HCT116 (cell line): Measurements from ENCODE around the gene NEUROG1. TPM values are rescaled to one million over a fixed set of nuclear protein-coding genes. Genes with fewer than 3 reads are reported as not detected.

Experiments used
- ATAC-seq: fragments of 200-7000 bp; cut with Tn5 transposase; 2 replicates; pipeline ENCODE4 v1.9.1; 2020; ENCODE audit warnings: mild to moderate bottlenecking, moderate library complexity
- BruUV-seq: library from RNA; stranded (reverse); fragments of 400-500 nt; replicated peaks from 2 replicates; lab custom pipeline; 2021; lab: Mats Ljungman, UMichigan
- CTCF ChIA-PET: fragments of 300-600 bp; sonication (Branson Sonifier 250); formaldehyde crosslinking; loops from one replicate; lab custom pipeline; 2021; ENCODE audit warnings: antibody characterized with exemption; lab: Charles Lee
- POLR2A ChIA-PET: fragments of 300-600, 350-600 bp; sonication (Branson Sonifier 250); formaldehyde crosslinking; loops from one replicate; lab custom pipeline; 2021; ENCODE audit warnings: antibody characterized with exemption; lab: Charles Lee
- RAD21 ChIA-PET, 2 experiments: fragments of 300-600 bp; sonication (Branson Sonifier 250); formaldehyde crosslinking; loops; one replicate each; lab custom pipeline; 2023; ENCODE audit warnings: low total read pairs in 2 of 2; ENCODE audit not compliant: uncharacterized antibody in 2 of 2, unreplicated experiment in 2 of 2, low non-redundant PET in 1 of 2; lab: Charles Lee
- DNase-seq: peaks from one replicate; pipeline ENCODE4 v3.0.0-alpha.2; 2010; ENCODE audit warnings: low read depth, low spot score
- H2AFZ ChIP-seq: fragments of 200-600 bp; shearing (Covaris generic), sonication (generic); 2 replicates; pipeline ENCODE4 v1.6.1; 2017; ENCODE audit warnings: low read depth, mixed run types, mixed read lengths, antibody characterized with exemption, low read length; ENCODE audit not compliant: poor library complexity, severe bottlenecking
- H3K27ac ChIP-seq: 2 replicates; pipeline ENCODE4 v1.5.1; 2012; ENCODE audit warnings: low read depth, low read length
- H3K27me3 ChIP-seq: fragments of 200-600 bp; sonication (generic); 2 replicates; pipeline ENCODE4 v1.6.1; 2016; ENCODE audit warnings: mixed run types, low read length, mixed read lengths; ENCODE audit not compliant: insufficient read depth
- H3K36me3 ChIP-seq, 2 experiments: fragments of 200-500 bp in 1 of 2; fragments of 200-600 bp in 1 of 2; sonication (Bioruptor generic) in 1 of 2; sonication (generic) in 1 of 2; 2 replicates each; pipeline versions ENCODE4 v1.5.1 to v1.6.1; 2014 to 2016; ENCODE audit warnings: low read length in 2 of 2, inconsistent platforms in 1 of 2, mixed read lengths in 1 of 2, mixed run types in 1 of 2; ENCODE audit not compliant: insufficient read depth in 2 of 2, control insufficient read depth in 1 of 2
- H3K4me1 ChIP-seq, 2 experiments: fragments of 200-600 bp in 1 of 2; sonication (generic) in 1 of 2; 2 replicates each; pipeline versions ENCODE4 v1.5.1 to v1.6.1; 2012 to 2017; ENCODE audit warnings: low read length in 2 of 2, inconsistent platforms in 1 of 2, mild to moderate bottlenecking in 1 of 2, mixed read lengths in 1 of 2, mixed run types in 1 of 2, moderate library complexity in 1 of 2; ENCODE audit not compliant: insufficient read depth in 2 of 2, control insufficient read depth in 1 of 2
- H3K4me2 ChIP-seq: fragments of 200-600 bp; sonication (generic); 2 replicates; pipeline ENCODE4 v1.6.1; 2017; ENCODE audit warnings: mixed run types, low read length, mixed read lengths
- H3K4me3 ChIP-seq, 2 experiments: fragments of 200-600 bp in 1 of 2; sonication (generic) in 1 of 2; replicated peaks in 1 of 2; 2 replicates each; pipeline ENCODE4 v1.5.1; 2011 to 2016; ENCODE audit warnings: low read length in 2 of 2, control low read depth in 1 of 2, low read depth in 1 of 2, mild to moderate bottlenecking in 1 of 2, mixed read lengths in 1 of 2, mixed run types in 1 of 2
- H3K79me2 ChIP-seq: fragments of 200-600 bp; sonication (generic); 2 replicates; pipeline ENCODE4 v1.6.1; 2017; ENCODE audit warnings: mild to moderate bottlenecking, mixed run types, low read length, moderate library complexity, mixed read lengths; ENCODE audit not compliant: insufficient read depth
- H3K9ac ChIP-seq: fragments of 200-600 bp; sonication (generic); 2 replicates; pipeline ENCODE4 v1.6.1; 2016; ENCODE audit warnings: low read length, mixed read lengths
- H3K9me2 ChIP-seq: fragments of 200-600 bp; sonication (generic), shearing (Covaris generic); 2 replicates; pipeline ENCODE4 v1.6.1; 2017; ENCODE audit warnings: mixed run types, mild to moderate bottlenecking, moderate library complexity; ENCODE audit not compliant: insufficient read depth
- H3K9me3 ChIP-seq, 2 experiments: fragments of 200-500 bp in 1 of 2; fragments of 200-600 bp in 1 of 2; sonication (Bioruptor generic) in 1 of 2; sonication (generic) in 1 of 2; 2 replicates each; pipeline ENCODE4 v1.6.1; 2014 to 2017; ENCODE audit warnings: low read length in 2 of 2, mixed read lengths in 2 of 2, inconsistent platforms in 1 of 2, low read depth in 1 of 2, mild to moderate bottlenecking in 1 of 2, mixed run types in 1 of 2, moderate library complexity in 1 of 2; ENCODE audit not compliant: control insufficient read depth in 1 of 2, insufficient read depth in 1 of 2
- H4K20me1 ChIP-seq: fragments of 200-600 bp; sonication (generic), shearing (Covaris generic); 2 replicates; pipeline ENCODE4 v1.6.1; 2017; ENCODE audit warnings: mixed run types, mild to moderate bottlenecking, moderate library complexity; ENCODE audit not compliant: insufficient read depth
- ATF3 ChIP-seq: IDR thresholded peaks from 2 replicates; pipeline ENCODE4 v1.6.1; 2012
- CBX3 ChIP-seq: IDR thresholded peaks from 2 replicates; pipeline ENCODE4 v1.6.1; 2012; ENCODE audit warnings: low read depth
- CEBPB ChIP-seq: IDR thresholded peaks from 2 replicates; pipeline ENCODE4 v1.6.1; 2012; ENCODE audit warnings: low read depth
- ELF1 ChIP-seq: IDR thresholded peaks from 2 replicates; pipeline ENCODE4 v1.6.1; 2012; ENCODE audit warnings: low read depth, borderline replicate concordance
- EZH2 ChIP-seq: fragments of 200-600 bp; sonication (generic); IDR thresholded peaks from 2 replicates; pipeline ENCODE4 v1.6.1; 2017; ENCODE audit warnings: antibody characterized with exemption, mixed run types
- FOSL1 ChIP-seq: IDR thresholded peaks from 2 replicates; pipeline ENCODE4 v1.6.1; 2012; ENCODE audit warnings: low read depth
- MAX ChIP-seq: IDR thresholded peaks from 2 replicates; pipeline ENCODE4 v1.6.1; 2012
- POLR2AphosphoS5 ChIP-seq: IDR thresholded peaks from 2 replicates; pipeline ENCODE4 v1.6.1; 2011; ENCODE audit warnings: mild to moderate bottlenecking, low read depth, low read length, moderate library complexity
- RAD21 ChIP-seq: IDR thresholded peaks from 2 replicates; pipeline ENCODE4 v1.6.1; 2012; ENCODE audit warnings: low read depth, mild to moderate bottlenecking
- REST ChIP-seq: IDR thresholded peaks from 2 replicates; pipeline ENCODE4 v1.6.1; 2012; ENCODE audit warnings: low read depth
- SRF ChIP-seq: IDR thresholded peaks from 2 replicates; pipeline ENCODE4 v1.6.1; 2012; ENCODE audit warnings: low read depth
- TCF7L2 ChIP-seq: IDR thresholded peaks from 2 replicates; pipeline ENCODE4 v1.7.0; 2011; ENCODE audit warnings: borderline replicate concordance, inconsistent platforms; ENCODE audit not compliant: insufficient read depth, insufficient read length; ENCODE audit errors: extremely low read depth
- ZBTB33 ChIP-seq: IDR thresholded peaks from 2 replicates; pipeline ENCODE4 v1.6.1; 2011; ENCODE audit warnings: mild to moderate bottlenecking, low read length, moderate library complexity; ENCODE audit not compliant: insufficient replicate concordance; ENCODE audit errors: extremely low read depth
- ZFX ChIP-seq: fragments of 450-650 bp; IDR thresholded peaks from 2 replicates; pipeline ENCODE4 v1.6.1; 2017
- intact Hi-C: fragments of 100-400 bp; cut with micrococcal nuclease; formaldehyde crosslinking; loops from 2 replicates; pipeline ENCODE4 v1.10.0; 2022
- total RNA-seq: library from RNA; stranded (reverse); gene quantifications from one replicate; pipeline ENCODE4 v1.2.1, GENCODE V29; 2021; ENCODE audit not compliant: unreplicated experiment

Gene NEUROG1
- total RNA-seq, 1 experiment from 2014 or later = not detected

GRCh38 chr5:135521964-135522363, 13.8 kb downstream of the NEUROG1 start (continued):
- TF ChIP-seq ZBTB33 (no peak), SRF (no peak), ATF3 (no peak), ELF1 (no peak), RAD21 (no peak)

GRCh38 chr5:135517631-135518030, 18.1 kb downstream of the NEUROG1 start:
- no peak overlapping the region for H3K27ac ChIP-seq

More at GRCh38 chr5:135517631-135518030, 18.1 kb downstream of the NEUROG1 start:
- Histone ChIP-seq H2AFZ (no peak overlapping the region), H3K4me2 (no peak overlapping the region), H3K4me3 (no peak overlapping the region), H3K4me1 (no peaks in the 10 kb centered on the region), H3K9ac (no peak overlapping the region), H3K79me2 (no peaks in the 10 kb centered on the region), H3K9me2 (no peaks in the 10 kb centered on the region), H4K20me1 (no peaks in the 10 kb centered on the region), H3K36me3 (no peaks in the 10 kb centered on the region), H3K9me3 (no peaks in the 10 kb centered on the region), H3K27me3 (no peaks in the 10 kb centered on the region)
- TF ChIP-seq TCF7L2 (no peak), MAX (no peak), CBX3 (no peak), REST (no peak), POLR2AphosphoS5 (no peak), CEBPB (no peak), FOSL1 (no peak), ZFX (no peak), EZH2 (no peak), ELF1 (no peak), ATF3 (no peak), SRF (no peak)
- RAD21 ChIA-PET = no interaction called here
- POLR2A ChIA-PET = no interaction called here
- CTCF ChIA-PET = interaction anchor here (1.2 kb wide), 1 partner anchor 36 kb away, joined by 4 read pairs; no protein-coding TSS in a partner anchor
- ATAC-seq (no peak), DNase-seq (no peak)
- no TSS peak for BruUV-seq
- intact Hi-C loops = no loop called here
